Stimulated activated CD4-positive, alpha-beta T cell treated with anti-CD3 and anti-CD28 coated beads, Interleukin-4, amount 100 ng/mL, for 24 hours (primary cell): Measurements from ENCODE around the gene ZMYND8.
"Not testable (repeated sequence)": the region's sequence is repeated elsewhere in the genome, so short reads cannot be mapped to it uniquely, and the experiment has no call there.

Experiments used
- DNase-seq: peaks from one replicate; pipeline ENCODE4 v3.0.0-alpha.2; 2020

ZMYND8 gene

DNA sequence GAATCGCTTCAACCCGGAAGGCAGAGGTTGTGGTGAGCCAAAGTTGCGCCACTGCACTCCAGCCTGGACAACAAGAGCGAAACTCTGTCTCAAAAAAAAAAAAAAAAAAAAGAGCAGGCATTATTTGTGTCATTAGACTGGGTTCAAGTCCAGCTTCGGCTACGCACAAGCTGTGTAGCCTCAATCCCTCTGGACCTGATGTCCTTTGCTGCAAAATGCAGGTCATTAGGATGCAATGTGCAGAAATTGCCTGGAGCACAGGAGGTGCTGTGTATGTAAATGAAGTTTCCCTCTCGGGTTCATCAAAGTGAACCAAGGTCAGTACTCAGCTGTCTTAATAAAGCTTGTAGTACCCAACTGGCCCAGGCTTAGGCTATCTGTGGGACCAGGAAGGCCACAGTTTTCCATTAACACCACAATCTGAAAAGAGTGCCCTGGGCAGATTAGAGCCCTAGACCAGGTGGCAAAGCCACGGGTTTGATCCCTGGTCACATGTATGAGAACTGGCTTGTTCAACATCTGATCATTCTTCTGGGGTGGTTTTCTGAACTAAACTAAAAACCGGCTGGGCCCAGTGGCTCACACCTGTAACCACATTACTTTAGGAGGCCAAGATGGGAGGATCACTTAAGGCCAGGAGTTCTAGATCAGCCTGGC lies 155.3 kb downstream of the ZMYND8 start:
- DNase-seq = no peak

DNA sequence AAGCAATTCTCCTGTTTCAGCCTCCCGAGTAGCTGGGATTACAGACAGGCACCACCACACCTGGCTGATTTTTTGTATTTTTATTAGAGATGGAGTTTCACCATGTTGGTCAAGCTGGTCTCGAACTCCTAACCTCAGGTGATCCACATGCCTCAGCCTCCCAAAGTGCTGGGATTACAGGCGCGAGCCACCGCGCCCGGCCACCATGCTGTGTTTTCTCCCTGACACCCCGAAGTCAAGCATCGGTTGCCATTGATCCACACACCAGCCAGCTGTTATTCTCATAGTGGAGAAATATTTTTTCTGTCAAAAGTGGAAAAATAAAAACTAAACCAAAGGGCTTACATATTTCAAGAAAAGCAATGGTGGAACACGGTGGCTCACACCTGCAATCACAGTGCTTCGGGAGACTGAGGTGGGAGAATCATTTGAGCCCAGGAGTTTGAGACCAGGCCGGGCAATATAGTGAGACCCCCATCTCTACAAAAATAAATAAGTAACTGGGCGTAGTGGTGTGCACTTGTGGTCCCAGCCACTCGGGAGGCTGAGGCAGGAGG lies 157.4 kb downstream of the ZMYND8 start:
- DNase-seq = no peak

DNA sequence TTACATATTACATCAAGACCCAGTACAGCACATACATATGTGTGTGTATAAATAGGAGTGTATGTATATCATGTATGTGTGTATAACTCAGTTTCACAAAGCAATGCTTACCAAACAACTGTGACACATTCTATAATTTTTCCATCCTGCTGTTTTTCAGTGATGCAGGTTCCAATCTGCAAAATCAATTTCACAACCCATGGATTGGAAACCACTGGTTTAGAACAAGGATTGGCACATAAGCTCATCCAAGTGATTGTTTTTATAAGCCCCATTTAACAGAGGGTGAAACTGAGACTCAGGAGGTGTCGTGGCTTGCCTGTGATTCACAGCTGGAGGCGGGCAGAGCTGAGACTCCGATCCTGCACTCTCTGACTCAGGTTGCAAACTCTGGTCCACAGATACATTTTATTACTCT lies 158.2 kb downstream of the ZMYND8 start:
- peak; percentile 63 for DNase-seq

DNA sequence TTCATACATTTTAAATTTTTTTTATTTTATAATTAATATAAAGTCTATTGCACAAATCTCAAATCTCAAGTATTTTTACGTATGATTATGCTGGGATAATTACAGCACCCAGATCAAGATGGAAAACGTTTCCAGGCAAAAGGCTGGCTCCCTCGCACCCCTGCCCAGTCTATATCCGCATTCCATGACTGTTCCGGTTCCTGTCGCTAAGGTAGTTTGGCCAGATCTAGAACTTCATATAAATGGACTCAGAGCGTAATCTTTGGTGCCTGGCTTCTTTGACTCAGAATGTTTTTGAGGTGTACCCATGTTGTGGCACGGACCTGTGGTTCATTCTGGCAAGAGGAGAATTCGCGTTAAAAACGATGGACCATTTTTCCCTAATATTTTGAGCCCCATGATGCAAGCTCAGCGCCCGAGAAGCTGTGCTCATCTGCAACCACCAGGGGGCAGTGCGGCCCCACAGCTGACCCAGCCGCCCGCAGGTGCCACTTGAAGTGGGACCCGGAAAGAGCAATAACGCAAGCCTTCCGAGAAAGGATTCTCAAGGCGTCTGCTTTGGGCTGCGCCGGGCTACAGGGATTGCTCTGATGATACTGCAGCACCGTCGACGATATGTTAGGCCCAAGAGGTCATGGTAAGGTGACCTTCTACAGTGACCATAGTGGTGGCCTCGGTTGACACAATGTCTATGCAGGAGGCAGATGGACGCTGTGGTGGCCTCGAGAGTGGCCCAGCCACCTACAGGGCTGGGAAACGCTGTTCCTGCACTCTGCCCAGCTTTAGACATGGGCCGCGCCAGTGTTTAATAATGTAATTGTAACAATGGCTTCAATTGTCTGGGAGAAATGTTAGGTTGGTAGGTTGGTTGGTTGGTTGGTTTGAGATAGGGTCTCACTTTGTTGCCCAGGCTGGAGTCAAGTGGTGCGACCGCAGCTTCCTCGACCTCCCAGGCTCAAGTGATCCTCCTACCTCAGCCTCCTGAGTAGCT lies 160.1 kb downstream of the ZMYND8 start:
- peak; percentile 80 for DNase-seq

DNA sequence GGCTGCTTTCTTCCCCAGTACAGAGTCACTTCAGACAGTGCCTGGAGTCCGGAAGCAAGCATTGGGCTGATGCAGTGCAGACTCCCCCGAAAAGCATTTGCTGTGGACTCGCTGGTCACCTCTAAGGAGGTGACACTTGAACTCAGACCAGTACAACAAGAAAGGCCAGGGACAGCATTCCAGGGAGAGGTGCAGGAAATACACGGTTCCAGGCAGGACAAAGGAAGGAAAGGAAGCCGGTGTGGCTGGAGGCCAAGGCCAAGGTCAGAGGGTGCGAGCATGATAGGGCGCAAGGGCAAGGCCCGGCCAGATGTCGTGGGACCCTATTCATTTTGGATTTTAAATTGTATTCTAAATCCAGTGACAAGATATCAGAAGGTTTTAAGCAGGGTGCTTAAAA lies 160.9 kb downstream of the ZMYND8 start:
- DNase-seq = no peak

DNA sequence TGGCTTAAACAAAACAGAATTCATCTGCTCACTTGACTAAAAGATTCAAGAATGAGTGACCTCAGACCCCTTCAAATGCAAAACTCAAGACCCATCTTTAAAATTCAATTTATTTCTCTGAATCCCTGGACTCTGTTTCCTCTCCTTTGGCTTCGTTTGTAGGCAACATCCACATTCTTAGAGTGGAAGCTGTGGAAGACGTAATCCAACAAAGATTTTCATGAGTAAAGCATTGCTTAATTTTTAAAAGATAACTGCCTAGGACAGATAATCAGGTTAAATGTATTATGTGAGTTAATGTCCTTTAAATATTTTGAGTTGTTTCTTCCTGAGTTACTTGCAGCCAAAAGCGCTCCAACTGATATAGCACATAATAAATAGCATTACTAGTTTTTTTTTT lies 164.5 kb downstream of the ZMYND8 start:
- DNase-seq = no peak

DNA sequence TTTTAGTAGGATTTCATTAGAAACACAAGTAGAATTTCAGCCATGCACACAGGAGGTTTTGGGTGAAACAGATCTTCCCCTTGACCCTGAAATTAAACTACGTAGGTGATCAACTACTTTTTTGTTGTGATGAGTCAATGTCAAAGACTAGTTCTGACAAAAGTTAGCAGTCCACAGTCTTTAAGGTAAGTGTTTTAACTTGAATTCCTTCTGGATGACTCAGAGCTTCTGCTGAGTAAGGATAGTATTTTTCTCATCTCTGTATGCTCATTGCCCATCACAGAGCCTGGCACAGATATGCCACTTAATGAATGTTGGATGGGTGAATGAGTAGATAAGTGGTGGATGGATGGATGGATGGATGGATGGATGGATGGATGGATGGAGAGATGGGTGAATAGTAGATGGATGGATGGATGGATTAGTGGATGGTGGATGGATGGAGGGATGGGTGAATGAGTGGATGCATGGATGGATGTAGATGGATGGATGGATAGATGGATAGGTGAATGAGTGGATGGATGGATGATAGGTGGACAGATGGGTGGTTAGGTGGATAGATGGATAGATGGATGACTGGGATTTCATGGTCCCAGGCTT lies 165.3 kb downstream of the ZMYND8 start:
- DNase-seq = no peak

DNA sequence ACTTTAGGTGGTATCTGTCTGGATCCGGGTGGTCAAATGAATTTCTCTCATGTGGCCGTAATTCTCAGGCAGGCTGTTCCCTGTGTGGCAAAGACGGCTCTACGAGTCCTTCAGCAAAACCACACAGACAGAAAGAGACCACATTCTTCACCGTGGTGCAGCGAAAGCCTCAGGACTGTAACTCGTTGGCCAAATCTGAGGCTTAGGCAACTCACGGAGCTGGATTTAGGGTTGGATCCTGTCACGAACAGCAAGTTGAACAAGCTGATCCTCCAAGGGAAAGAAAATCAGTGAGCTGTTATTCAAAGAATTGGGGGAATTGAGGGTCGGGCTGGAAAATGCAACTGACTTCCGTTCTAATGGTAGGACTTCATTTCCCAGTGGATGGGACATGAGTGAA lies 167.4 kb downstream of the ZMYND8 start:
- no peak for DNase-seq

DNA sequence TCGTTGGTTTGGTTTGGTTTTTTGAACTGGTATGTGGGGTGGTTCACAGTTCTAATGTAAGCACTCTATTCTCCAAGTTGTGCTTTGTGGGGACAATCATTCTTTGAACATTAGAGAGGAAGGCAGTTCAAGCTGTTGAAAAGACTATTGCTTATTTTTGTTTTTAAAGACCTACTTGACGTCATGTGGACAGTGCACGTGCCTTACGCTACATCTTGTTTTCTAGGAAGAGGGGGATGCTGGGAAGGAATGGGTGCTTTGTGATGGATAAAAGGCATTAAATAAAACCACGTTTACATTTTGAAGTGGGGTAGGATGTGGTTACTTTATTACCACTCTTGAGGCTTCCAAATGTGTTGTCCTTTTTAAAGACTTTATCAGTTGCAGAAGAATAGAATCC lies 168.0 kb downstream of the ZMYND8 start:
- no peak for DNase-seq

DNA sequence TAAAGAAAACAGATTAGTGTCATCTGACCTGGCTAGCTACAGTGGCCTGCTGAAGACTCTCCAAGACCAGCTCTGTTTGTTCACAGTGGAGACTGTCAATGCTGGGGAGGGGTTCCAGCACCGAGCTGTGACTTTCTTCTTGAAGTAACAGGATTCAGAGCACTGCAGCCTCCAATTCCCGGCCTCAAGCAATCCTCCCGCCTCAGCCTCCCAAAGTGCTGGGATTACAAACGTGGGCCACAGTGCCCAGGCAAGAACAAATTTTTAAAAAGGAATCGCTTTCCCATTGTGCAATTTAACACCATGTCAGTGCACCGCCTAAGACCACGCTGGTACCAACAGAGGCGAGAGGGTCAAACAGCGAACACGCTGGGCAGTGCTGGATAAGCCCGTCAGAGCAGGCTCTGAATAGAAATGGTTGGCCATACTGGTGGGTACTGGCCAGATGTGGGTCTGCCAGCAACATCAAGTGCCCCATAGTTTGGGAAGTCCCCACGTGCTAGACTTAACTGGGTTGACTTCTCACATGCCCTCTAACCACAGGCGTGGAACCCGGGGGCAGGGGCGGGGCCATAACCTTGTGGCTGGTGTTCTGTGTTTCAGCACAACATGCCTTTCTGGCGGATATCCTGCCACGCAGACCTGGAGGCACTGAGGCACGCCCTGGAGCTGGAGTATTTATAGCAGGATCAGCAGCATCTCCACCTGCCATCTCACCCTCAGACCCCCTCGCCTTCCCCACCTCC lies 168.9 kb downstream of the ZMYND8 start:
- no peak for DNase-seq

DNA sequence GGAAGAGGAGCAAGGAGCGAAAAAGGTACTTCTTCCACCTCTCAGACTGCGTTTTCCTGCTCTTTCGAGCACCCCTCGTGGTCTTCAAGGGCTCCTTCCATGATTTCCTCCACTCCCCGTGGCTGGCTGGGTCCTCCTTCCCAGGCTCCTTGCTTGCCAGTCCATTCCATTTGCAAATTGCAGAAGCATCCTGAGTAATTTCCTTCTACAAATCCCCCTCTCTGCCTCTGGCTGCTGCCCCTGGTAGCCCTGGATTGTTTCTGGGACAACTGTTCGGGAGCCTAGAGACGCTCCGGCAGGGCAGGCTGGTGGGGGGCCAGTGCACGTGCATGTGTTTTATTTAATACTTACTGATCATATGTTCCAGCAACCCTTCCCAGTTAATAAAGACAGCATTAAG lies 173.1 kb downstream of the ZMYND8 start:
- DNase-seq = no peak

DNA sequence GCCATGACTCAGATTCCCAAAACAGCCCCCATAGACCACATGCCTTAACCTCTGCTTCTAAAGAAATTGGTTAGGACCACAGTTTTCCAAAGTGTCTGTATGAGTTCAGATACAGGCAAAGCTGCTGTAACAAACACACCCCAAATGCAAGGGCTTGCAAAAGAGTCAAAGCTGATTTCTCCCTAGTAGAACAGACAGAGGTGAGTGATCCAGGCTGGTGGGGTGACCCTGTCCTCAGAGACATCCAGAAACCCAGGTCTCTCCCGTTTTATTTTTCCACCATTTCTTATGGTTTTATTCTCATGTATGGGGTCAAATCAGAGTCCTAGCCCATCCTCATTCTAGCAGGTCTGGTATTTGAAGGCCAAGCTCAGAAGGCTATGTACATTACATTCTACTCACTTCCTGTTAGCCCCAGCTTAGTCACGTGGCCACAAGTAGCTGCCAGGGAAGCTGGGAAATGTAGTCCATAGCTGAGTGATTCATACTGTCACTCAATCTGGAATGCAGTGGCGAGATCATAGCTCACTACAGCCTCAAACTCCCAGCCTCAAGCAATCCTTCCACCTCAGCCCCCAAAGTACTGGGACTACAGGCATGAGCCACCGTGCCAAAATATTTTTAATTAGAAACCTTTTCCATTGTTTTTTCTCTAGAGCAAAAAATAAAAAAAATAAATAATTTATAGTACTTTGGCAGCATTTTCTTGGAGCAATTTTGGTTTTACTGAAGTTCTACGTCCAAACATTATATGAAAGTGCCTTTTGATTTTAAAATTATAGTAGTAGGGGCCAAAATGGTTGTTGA lies 175.2 kb downstream of the ZMYND8 start:
- DNase-seq = peak; percentile 6

DNA sequence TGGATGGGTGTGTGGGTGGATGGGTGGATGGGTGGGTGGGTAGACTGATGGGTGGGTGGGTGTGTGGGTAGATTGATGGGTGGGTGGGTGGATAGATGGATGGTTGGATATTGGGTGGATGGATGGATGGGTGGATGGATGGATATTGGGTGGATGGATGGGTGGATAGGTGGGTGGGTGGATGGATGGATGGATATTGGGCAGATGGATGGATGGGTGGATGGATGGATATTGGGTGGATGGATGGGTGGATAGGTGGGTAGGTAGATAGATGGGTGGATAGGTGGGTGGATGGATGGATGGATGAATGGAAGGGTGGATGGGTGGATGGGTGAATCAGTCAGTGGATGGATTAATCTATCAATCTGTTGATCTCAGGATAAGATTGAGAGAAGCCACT lies 177.2 kb downstream of the ZMYND8 start:
- no peak for DNase-seq

DNA sequence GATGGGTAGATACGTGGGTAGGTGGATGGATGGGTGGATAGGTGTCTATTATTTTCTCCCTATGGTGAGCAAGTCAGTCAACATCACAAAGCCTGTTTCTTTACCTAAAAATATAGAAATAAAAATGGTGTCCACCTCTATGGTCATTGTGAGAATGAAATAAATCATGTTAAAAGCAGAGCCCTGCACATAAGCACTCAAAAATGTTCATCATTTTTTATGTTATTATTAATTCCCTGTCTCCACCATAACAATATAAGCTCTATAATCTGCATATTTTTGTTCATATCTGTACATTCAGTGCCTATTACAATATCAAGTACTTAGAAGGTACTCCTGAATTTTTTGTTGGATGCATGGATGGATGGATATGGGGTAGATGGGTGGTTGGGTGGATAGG lies 177.6 kb downstream of the ZMYND8 start:
- DNase-seq = no peak

DNA sequence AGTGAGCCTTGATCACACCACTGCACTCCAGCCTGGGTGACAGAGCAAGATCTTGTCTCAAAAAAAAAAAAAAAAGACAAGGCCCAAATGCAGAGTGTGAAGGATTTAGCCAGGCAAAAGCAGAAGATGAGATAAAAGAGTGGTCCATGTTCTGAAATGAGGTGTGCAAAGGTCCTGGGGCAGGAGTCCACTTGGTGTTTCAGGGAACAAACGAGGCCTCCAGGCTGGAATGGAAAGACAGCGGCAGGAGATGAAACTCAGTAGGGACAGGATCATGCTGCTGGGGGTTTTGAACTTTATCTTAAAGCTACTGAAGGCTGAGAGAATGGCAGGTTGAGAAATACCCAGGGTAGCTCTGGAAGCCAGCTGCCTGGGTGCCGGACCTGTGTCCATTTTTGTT lies 178.2 kb downstream of the ZMYND8 start:
- DNase-seq = no peak

DNA sequence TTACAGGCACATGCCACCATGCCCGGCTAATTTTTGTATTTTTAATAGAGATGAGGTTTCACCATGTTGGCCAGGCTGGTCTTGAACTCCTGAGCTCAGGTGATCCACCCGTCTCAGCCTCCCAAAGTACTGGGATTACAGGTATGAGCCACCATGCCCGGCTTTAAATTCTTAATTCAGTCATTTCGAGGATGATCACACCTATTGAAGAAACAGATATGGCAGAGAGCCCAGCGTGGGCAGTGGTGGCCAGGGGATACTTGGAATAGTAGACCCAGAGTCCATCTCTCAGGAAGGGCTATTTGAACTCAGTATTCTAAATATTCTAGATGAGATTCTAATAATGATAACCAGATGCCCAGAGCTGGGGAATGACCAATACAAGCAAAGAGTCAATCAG lies 180.3 kb downstream of the ZMYND8 start:
- not testable (repeated sequence) for DNase-seq

DNA sequence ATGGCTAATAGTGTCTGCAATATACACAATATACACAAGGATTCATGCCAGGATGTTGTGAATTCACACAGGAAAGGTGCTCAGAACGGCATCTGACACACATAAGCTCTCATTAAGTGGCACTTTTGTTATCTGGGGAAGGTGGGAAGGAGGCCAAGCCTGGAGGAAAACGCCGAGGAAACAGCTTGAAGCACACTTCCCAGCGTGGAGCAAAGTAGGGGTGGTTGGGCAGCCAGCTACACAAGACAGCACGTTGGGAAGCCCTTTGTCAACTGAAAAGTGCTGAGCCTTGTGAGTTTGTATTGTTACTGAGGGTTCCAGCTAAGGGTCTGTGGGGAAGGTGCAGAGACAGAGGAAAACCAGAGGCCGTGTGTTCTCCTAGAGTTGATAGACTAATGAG lies 181.0 kb downstream of the ZMYND8 start:
- no peak for DNase-seq

DNA sequence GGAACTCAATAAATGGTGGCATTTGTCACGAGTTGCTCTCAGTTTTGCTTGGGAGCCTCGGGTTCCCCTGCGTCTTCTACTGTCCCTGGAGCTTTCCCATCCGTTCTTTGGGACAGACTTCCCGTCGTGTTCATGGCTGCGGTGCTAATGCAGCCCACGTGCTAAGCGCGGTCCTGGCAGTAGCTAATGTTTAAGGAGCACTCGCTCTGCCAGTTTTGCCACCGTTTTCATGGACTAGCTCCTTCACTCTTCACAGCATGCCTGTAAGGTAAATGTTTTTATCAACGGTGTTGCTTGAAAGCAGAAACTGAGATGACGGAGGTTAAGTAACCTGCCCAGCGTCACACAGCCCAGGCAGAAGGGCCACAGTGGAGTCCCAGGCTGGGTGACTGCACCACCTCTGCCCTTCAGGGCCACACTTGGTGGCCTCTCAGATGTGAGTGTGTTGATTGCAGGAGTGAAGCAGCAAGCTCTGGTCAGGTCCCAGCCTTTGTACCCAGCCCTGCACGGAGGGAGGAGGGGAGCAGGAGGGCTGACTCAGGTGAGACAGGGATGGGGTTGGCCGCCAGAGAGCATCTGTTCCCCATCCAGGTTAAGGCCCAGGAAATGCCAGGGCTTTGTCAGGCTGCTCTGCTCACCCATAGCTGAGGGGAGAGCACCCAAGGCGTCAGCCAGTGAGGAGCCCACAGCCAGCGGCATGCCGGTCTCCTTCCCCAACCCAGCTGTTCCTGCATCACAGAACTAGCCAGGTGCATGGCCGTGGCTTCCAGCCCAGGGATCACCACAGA lies 181.8 kb downstream of the ZMYND8 start:
- DNase-seq = no peak

DNA sequence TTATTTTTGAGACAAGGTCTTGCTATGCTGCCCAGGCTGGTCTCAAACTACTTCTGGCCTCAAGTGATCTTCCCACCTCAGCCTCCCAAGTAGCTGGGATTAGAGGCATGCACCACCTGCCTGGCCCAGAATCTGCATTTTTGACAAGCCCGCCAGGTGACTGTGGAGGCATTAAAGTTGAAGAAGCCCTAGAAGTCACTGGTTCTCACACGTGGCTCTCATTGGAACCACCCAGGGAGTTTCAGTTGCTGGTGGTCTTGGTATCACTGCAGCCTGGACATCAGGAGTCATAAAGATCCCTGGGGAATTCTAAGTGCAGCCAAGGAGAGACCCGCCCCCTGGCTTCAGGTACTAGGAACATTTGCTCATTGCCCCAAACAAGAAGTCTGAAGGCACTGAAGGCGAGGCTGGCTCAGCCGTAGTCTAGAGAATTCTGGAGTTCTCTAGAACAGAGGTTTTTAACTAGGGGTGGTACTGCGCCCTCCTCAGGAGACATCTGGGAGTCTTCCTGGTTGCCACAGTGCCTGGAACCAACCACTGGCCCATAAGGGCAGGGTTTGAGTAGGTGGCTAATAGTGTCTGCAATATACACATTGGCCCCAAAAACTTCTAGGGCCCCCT lies 182.8 kb downstream of the ZMYND8 start:
- no peak for DNase-seq

DNA sequence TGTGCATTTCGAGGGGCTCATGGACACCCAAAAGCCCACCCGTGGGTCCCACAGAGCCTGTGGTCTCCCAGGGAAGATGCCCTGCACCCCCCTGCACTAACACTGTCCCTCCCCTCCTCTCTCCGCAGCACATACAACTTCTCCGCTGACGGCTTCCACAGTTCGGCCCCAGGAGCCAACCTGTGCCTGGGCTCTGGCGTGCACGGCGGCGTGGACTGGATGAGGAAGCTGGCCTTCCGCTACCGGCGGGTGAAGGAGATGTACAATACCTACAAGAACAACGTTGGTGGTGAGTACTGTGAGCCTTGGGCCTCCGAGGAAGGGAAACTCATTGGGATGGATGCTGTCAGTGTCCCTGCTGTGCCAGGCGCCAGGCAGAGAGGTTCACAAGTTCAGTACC lies 183.9 kb downstream of the ZMYND8 start:
- DNase-seq = no peak

DNA sequence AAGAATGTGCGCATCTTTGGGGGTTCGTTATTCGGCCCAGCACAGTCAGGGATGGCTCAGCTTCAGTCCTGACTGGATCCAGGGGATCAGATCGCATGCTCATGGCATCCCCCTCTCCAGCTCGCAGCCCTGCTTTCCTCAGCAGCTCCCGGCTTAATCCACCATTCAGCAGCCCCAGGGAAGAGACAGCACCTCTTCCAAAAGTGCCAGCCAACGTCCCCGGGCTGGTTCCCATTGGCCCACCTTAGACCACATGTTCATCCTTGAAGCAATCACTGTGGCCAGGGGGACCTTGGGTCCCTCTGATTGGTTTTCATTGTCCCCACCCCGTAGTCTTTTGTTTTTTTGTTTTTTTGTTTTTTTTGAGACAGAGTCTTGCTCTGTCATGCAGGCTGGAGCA lies 188.7 kb downstream of the ZMYND8 start:
- no peak for DNase-seq
